Measurements from ENCODE around the gene MED22.
"Not testable (repeated sequence)": the region's sequence is repeated elsewhere in the genome, so short reads cannot be mapped to it uniquely, and the experiment has no call there.

The MED22 gene

GRCh38 chr9:133339641-133340040 is 8.3 kb downstream of the MED22 start:
- no peaks in the 10 kb centered on the region for H3K9me3 ChIP-seq (ENCODE audit: control insufficient read depth in 2 of 2, low read length in 2 of 2)
- no peak overlapping the region for H3K9ac ChIP-seq (ENCODE audit: low read depth in 1 of 2, low read length in 2 of 2)
- H3K27me3 ChIP-seq (ENCODE audit: control insufficient read depth in 2 of 2, insufficient read depth in 2 of 2, low read length in 2 of 2), result no peaks in the 10 kb centered on the region
- peaks cover 17 to 41% of the 10 kb centered on the region in 2 donors for H3K36me3 ChIP-seq (ENCODE audit: control insufficient read depth in 2 of 2, insufficient read depth in 2 of 2, low read length in 2 of 2)
- no peak overlapping the region for H3K27ac ChIP-seq (ENCODE audit: low read depth in 2 of 2, low read length in 2 of 2)
- H3K4me1 ChIP-seq (ENCODE audit: control insufficient read depth in 2 of 2, insufficient read depth in 2 of 2, low read length in 2 of 2), result peaks cover 7 to 14% of the 10 kb centered on the region in 2 donors
- H3K4me3 ChIP-seq (ENCODE audit: low read length in 2 of 2), result no peak overlapping the region

GRCh38 chr9:133335924-133336811 is 11.8 kb downstream of the MED22 start, which contains the start of gene SURF6:
Gene SURF6 (minus strand): TSS chr9:133336188. CDS start chr9:133336132, 56 bp downstream.
- Histone ChIP-seq H3K4me3 (ENCODE audit: low read length in 2 of 2) (peak within 1 kb of the TSS; percentile 85 to 88), H3K27me3 (ENCODE audit: control insufficient read depth in 2 of 2, insufficient read depth in 2 of 2, low read length in 2 of 2) (no peaks in the 10 kb centered on the region), H3K9ac (ENCODE audit: low read depth in 1 of 2, low read length in 2 of 2) (peak within 1 kb of the TSS; percentile 64 to 77), H3K9me3 (ENCODE audit: control insufficient read depth in 2 of 2, low read length in 2 of 2) (no peaks in the 10 kb centered on the region), H3K27ac (ENCODE audit: low read depth in 2 of 2, low read length in 2 of 2) (peak within 1 kb of the TSS; percentile 66 to 85), H3K4me1 (ENCODE audit: control insufficient read depth in 2 of 2, insufficient read depth in 2 of 2, low read length in 2 of 2) (peaks cover 22 to 25% of the 10 kb centered on the region in 2 donors), H3K36me3 (ENCODE audit: control insufficient read depth in 2 of 2, insufficient read depth in 2 of 2, low read length in 2 of 2) (peaks cover 29 to 42% of the 10 kb centered on the region in 2 donors)

DNA sequence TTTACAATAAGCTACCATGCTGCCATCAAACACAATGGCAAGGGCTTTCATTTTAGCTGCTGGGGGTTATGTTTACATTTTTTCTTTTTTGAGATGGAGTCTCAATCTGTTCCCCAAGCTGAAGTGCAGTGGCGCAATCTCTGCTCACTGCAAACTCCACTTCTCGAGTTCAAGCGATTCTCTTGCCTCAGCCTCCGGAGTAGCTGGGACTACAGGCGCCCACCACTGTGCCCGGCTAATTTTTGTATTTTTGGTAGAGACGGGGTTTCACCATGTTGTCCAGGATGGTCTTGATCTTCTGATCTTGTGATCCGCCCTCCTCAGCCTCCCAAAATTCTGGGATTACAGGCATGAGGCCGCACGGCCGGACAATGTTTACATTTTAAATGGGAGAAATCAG is 13.0 kb downstream of the MED22 start:
- Histone ChIP-seq H3K4me3 (ENCODE audit: low read length in 2 of 2) (peak overlapping the region; percentile 2 to 85), H3K9ac (ENCODE audit: low read depth in 1 of 2, low read length in 2 of 2) (peak overlapping the region; percentile 64 to 77)

GRCh38 chr9:133334161-133334560 is 13.8 kb downstream of the MED22 start:
- peaks cover 22 to 25% of the 10 kb centered on the region in 2 donors for H3K4me1 ChIP-seq (ENCODE audit: control insufficient read depth in 2 of 2, insufficient read depth in 2 of 2, low read length in 2 of 2)
- H3K4me3 ChIP-seq (ENCODE audit: low read length in 2 of 2), result peak overlapping the region; percentile 2 to 85
- H3K9ac ChIP-seq (ENCODE audit: low read depth in 1 of 2, low read length in 2 of 2), result peak overlapping the region; percentile 52 to 77
- peak overlapping the region; percentile 61 to 76 for H3K27ac ChIP-seq (ENCODE audit: low read depth in 2 of 2, low read length in 2 of 2)
- H3K36me3 ChIP-seq (ENCODE audit: control insufficient read depth in 2 of 2, insufficient read depth in 2 of 2, low read length in 2 of 2), result peaks cover 32 to 34% of the 10 kb centered on the region in 2 donors
- no peaks in the 10 kb centered on the region for H3K27me3 ChIP-seq (ENCODE audit: control insufficient read depth in 2 of 2, insufficient read depth in 2 of 2, low read length in 2 of 2)
- H3K9me3 ChIP-seq (ENCODE audit: control insufficient read depth in 2 of 2, low read length in 2 of 2), result no peaks in the 10 kb centered on the region

More for the DNA sequence above, 13.0 kb downstream of the MED22 start:
- H3K27me3 ChIP-seq (ENCODE audit: control insufficient read depth in 2 of 2, insufficient read depth in 2 of 2, low read length in 2 of 2); H3K9me3 ChIP-seq (ENCODE audit: control insufficient read depth in 2 of 2, low read length in 2 of 2): not testable (repeated sequence)
- peaks cover 22 to 25% of the 10 kb centered on the region in 2 donors for H3K4me1 ChIP-seq (ENCODE audit: control insufficient read depth in 2 of 2, insufficient read depth in 2 of 2, low read length in 2 of 2)
- H3K36me3 ChIP-seq (ENCODE audit: control insufficient read depth in 2 of 2, insufficient read depth in 2 of 2, low read length in 2 of 2), result peaks cover 32 to 36% of the 10 kb centered on the region in 2 donors
- peak overlapping the region; percentile 50 to 76 for H3K27ac ChIP-seq (ENCODE audit: low read depth in 2 of 2, low read length in 2 of 2)

- Histone ChIP-seq H3K4me1 (ENCODE audit: control insufficient read depth in 2 of 2, insufficient read depth in 2 of 2, low read length in 2 of 2) (peaks cover 22 to 25% of the 10 kb centered on the region in 2 donors), H3K36me3 (ENCODE audit: control insufficient read depth in 2 of 2, insufficient read depth in 2 of 2, low read length in 2 of 2) (peaks cover 32 to 34% of the 10 kb centered on the region in 2 donors), H3K27ac (ENCODE audit: low read depth in 2 of 2, low read length in 2 of 2) (peak overlapping the region; percentile 61 to 72), H3K9me3 (ENCODE audit: control insufficient read depth in 2 of 2, low read length in 2 of 2) (no peaks in the 10 kb centered on the region), H3K4me3 (ENCODE audit: low read length in 2 of 2) (peak overlapping the region in 1 of 2 donors; percentile 26), H3K27me3 (ENCODE audit: control insufficient read depth in 2 of 2, insufficient read depth in 2 of 2, low read length in 2 of 2) (no peaks in the 10 kb centered on the region), H3K9ac (ENCODE audit: low read depth in 1 of 2, low read length in 2 of 2) (peak overlapping the region in 1 of 2 donors; percentile 14)
Measured at GRCh38 chr9:133333566-133333965, 14.4 kb downstream of the MED22 start.

- H3K4me1 ChIP-seq (ENCODE audit: control insufficient read depth in 2 of 2, insufficient read depth in 2 of 2, low read length in 2 of 2), result peaks cover 22 to 25% of the 10 kb centered on the region in 2 donors
- peaks cover 32 to 34% of the 10 kb centered on the region in 2 donors for H3K36me3 ChIP-seq (ENCODE audit: control insufficient read depth in 2 of 2, insufficient read depth in 2 of 2, low read length in 2 of 2)
- no peak overlapping the region for H3K9ac ChIP-seq (ENCODE audit: low read depth in 1 of 2, low read length in 2 of 2)
- H3K27me3 ChIP-seq (ENCODE audit: control insufficient read depth in 2 of 2, insufficient read depth in 2 of 2, low read length in 2 of 2), result no peaks in the 10 kb centered on the region
- H3K9me3 ChIP-seq (ENCODE audit: control insufficient read depth in 2 of 2, low read length in 2 of 2), result no peaks in the 10 kb centered on the region
- H3K27ac ChIP-seq (ENCODE audit: low read depth in 2 of 2, low read length in 2 of 2), result no peak overlapping the region
- peak overlapping the region in 1 of 2 donors; percentile 26 for H3K4me3 ChIP-seq (ENCODE audit: low read length in 2 of 2)
Measured at GRCh38 chr9:133333011-133333410, 14.9 kb downstream of the MED22 start.

DNA sequence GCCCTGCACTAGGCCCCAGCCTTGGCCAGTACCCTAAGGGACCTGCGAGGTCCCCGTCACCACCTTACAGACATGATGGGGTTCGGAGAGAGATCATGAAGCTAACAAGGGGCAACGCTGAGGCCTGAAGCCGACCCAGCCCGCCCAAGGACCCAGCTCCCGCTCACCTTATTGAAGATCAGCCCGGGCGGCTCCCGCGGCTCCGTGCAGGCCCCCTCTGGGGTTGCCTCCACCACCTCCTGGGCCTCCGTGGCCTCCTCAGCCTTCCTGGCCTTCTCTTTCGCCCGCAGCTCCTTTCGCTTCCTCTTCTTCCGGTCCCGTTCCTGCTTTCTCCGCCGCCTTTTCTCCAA is 15.6 kb downstream of the MED22 start:
- Histone ChIP-seq H3K4me1 (ENCODE audit: control insufficient read depth in 2 of 2, insufficient read depth in 2 of 2, low read length in 2 of 2) (peaks cover 22 to 25% of the 10 kb centered on the region in 2 donors), H3K4me3 (ENCODE audit: low read length in 2 of 2) (no peak overlapping the region), H3K27me3 (ENCODE audit: control insufficient read depth in 2 of 2, insufficient read depth in 2 of 2, low read length in 2 of 2) (no peaks in the 10 kb centered on the region), H3K27ac (ENCODE audit: low read depth in 2 of 2, low read length in 2 of 2) (no peak overlapping the region), H3K9me3 (ENCODE audit: control insufficient read depth in 2 of 2, low read length in 2 of 2) (no peaks in the 10 kb centered on the region), H3K9ac (ENCODE audit: low read depth in 1 of 2, low read length in 2 of 2) (no peak overlapping the region), H3K36me3 (ENCODE audit: control insufficient read depth in 2 of 2, insufficient read depth in 2 of 2, low read length in 2 of 2) (peaks cover 32 to 34% of the 10 kb centered on the region in 2 donors)

- H3K27ac ChIP-seq (ENCODE audit: low read depth in 2 of 2, low read length in 2 of 2), result no peak overlapping the region
- H3K4me3 ChIP-seq (ENCODE audit: low read length in 2 of 2), result no peak overlapping the region
- peaks cover 22 to 25% of the 10 kb centered on the region in 2 donors for H3K4me1 ChIP-seq (ENCODE audit: control insufficient read depth in 2 of 2, insufficient read depth in 2 of 2, low read length in 2 of 2)
- H3K9me3 ChIP-seq (ENCODE audit: control insufficient read depth in 2 of 2, low read length in 2 of 2), result no peaks in the 10 kb centered on the region
- no peak overlapping the region for H3K9ac ChIP-seq (ENCODE audit: low read depth in 1 of 2, low read length in 2 of 2)
- no peaks in the 10 kb centered on the region for H3K27me3 ChIP-seq (ENCODE audit: control insufficient read depth in 2 of 2, insufficient read depth in 2 of 2, low read length in 2 of 2)
- H3K36me3 ChIP-seq (ENCODE audit: control insufficient read depth in 2 of 2, insufficient read depth in 2 of 2, low read length in 2 of 2), result peaks cover 32 to 34% of the 10 kb centered on the region in 2 donors
Measured at GRCh38 chr9:133331641-133332380, 16.1 kb downstream of the MED22 start.

DNA sequence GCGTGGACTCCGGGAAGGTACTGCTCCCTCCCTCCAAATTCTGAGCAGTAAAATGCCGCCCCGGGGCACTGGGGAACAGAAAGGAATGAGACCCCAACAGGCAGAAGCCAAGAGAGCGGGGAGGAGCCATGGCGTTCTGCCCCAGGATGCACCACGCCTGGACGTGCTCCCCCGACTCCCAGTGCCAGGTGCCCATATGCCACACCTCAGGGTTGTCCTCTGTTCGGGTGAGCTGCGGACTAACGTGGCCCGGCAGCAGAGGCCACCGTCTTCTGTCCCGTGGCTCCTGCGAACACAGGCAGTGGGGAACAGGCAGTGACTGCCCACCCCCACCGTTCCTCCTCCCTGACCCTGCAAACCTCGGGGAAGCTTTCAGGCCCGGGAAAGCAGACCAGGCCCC is 16.7 kb downstream of the MED22 start:
- Histone ChIP-seq H3K36me3 (ENCODE audit: control insufficient read depth in 2 of 2, insufficient read depth in 2 of 2, low read length in 2 of 2) (peaks cover 32 to 34% of the 10 kb centered on the region in 2 donors), H3K4me3 (ENCODE audit: low read length in 2 of 2) (no peak overlapping the region), H3K9ac (ENCODE audit: low read depth in 1 of 2, low read length in 2 of 2) (no peak overlapping the region), H3K27me3 (ENCODE audit: control insufficient read depth in 2 of 2, insufficient read depth in 2 of 2, low read length in 2 of 2) (no peaks in the 10 kb centered on the region), H3K9me3 (ENCODE audit: control insufficient read depth in 2 of 2, low read length in 2 of 2) (no peaks in the 10 kb centered on the region), H3K27ac (ENCODE audit: low read depth in 2 of 2, low read length in 2 of 2) (no peak overlapping the region), H3K4me1 (ENCODE audit: control insufficient read depth in 2 of 2, insufficient read depth in 2 of 2, low read length in 2 of 2) (peaks cover 18 to 21% of the 10 kb centered on the region in 2 donors)
